NK-92 treated with Interleukin-12 subunit alpha and Interleukin-12 subunit beta, amount 100 ng/mL, for 24 hours (cell line): ENCODE data around the gene NCF2.

Experiments used
- DNase-seq: peaks from one replicate; lab custom pipeline; 2025; lab: John Stamatoyannopoulos, UW

NCF2 gene

DNA sequence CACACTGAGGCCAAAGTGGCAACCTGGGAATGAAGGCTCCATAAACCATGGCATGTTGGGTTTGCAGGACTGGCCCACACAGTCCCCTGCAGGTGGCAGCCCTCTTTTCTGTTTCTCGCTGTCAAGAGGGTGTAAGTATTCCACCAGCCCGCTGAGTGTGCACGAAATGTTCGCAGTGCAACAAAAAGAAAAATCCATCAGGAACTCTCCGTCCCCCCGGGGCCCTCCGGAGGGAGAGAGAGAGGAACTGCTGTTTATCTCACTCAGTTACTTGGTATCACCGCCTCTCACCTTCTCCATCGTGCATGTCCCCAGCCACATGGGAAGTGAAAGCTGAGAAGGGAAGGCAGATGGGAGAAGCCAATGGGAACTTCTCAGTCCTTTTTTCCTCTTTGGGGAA, 38.3 kb downstream of the NCF2 start:
- DNase-seq: no peak

GRCh38 chr1:183550915-183551314, 39.3 kb downstream of the NCF2 start:
- no peak for DNase-seq

DNA sequence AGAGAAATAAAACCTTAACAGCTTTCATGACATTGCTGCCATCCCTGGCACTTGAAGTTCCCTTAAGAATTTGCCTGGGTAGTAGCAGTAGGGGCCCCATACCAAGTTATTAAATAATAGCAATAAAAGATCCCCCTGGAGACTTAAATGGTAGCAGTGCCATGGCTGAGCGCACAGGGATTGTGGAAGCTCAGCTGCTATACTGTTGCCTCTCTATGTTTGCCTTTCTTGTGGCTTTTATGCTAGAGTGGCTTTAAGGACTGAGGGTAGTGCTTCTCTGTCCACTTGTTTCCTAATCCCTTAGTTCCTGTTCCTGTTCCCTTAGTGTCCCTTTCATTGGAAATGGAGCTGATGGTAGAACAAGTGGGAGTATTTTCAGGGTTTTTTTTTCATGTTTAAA, 42.1 kb downstream of the NCF2 start:
- no peak for DNase-seq

GRCh38 chr1:183546427-183546826, 43.8 kb downstream of the NCF2 start:
- DNase-seq: no peak

DNA sequence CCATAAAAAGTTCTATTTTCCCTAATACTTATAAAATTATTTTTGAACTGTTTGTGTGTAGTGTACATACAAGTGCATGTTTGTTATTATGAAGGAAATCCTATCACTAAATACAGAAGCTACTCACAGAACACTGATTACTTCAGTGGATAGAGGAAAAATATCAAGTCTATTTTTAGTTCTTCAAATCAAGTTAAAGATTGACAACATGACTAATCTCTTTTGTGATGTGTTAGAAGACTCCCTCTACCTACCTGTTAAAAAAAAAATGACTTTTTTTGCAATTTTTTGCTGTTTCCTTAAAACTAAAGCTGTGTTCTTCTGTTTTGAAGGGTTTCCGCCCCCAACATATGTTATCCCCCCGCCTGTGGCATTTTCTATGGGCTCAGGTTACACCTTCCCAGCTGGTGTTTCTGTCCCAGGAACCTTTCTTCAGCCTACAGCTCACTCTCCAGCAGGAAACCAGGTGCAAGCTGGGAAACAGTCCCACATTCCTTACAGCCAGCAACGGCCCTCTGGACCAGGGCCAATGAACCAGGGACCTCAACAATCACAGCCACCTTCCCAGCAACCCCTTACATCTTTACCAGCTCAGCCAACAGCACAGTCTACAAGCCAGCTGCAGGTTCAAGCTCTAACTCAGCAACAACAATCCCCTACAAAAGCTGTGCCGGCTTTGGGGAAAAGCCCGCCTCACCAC, 45.5 kb downstream of the NCF2 start:
- no peak for DNase-seq

DNA sequence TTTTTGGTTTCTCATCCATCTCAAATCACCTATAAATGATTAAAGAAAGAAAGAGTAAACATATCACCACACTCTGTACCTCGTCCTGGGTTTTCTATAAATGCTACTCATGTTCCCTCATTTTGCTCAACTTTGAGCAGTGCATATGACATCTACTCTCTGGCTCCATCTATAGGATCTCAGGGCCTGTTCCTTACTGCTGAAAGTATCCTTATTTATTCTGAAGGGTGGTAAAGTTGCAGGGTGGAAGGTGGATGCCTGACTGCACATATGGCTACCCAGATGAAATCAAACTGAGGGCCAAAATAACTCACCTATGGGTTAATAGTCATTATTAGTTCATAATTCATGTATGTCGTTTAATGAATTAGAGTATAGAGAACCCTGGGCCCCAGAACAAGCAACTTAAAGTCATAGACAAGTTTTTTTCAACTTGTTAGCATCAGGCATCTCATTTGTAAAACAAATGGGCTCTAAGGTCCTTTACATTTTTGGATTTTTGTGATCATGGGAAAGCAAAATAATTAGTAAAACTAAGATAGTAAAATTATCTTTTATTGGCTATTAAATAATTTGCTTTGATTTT, 46.5 kb downstream of the NCF2 start:
- no peak for DNase-seq

GRCh38 chr1:183537405-183537804, 52.9 kb downstream of the NCF2 start:
- no peak for DNase-seq

DNA sequence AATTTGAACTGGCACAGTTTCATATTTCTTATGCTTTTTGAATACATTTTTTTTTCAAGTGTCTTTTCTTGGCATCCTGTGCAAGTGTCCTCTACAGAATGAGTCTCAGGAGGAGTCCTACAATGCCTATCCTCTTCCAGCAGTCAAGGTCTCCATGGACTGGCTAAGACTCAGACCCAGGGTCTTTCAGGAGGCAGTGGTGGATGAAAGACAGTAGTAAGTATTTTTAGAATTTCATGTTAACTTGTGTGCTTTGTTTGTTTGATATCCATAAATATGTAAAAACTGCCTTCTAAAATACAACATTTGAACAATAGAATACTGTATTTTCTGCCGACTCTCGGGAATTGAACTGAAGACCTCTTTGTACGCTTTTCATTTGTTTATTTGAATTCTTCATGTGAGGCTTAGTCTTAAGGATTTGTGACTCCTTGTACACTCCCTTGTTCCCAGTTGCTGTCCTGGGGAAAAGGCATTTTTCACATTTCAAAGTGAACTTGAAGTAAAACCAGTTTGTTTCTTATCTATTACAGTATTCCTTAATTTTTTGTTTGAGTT, 56.6 kb downstream of the NCF2 start:
- no peak for DNase-seq

DNA sequence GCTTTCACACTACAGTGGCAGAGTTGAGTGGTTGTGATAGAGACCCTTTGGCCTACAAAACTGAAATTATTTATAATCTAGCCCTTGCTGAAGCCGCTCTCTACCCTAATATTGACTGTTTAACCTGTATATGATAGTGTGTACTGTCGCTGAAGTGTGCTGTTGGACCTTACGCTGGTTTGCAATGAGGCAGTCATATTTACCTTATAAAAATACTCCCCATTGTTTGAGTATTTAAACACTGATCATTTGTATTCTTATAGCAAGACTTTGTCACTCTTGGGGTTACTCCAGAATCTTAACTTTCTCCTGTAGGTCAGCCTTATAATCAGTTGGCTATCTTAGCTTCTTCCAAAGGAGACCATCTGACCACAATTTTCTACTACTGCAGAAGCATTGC, 61.7 kb downstream of the NCF2 start:
- no peak for DNase-seq

DNA sequence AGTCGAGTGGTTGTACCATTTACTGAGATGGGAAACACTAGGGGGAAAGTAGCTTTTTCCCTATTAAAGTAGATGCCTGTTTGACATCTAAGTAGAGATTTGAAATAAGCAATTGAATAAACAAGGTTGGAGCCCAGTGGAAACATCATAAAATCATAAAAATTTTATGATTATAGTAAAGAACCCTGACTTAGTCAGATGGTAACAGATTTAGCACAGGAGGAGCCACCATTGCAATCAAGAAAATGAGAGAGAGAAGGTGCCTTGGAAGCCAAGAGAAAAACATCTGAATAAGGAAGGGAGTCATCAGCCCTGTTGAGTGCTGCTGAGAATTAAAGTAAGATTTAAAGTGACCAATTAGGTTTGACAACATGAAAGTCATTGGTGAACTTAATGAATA, 68.2 kb downstream of the NCF2 start:
- DNase-seq: no peak

- no peak for DNase-seq
Observed at GRCh38 chr1:183520379-183520778, 69.9 kb downstream of the NCF2 start.

DNA sequence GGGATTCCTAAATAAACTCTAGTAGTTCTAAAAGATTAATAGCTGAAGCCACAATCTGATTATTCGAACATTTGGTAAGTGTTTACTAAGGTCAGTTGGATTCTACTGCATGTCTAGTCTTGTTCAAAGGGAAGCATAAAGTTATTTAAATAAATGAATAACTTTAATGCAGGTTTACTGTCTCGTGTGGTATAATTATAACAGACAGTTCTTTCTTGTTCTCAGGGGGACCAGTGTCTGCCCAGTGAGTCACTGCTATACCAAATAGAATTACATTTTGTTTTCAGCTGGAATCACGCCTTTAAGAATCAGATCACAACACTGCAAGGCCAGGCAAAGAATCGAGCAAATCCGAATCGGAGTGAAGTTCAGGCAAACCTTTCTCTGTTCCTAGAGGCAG, 72.9 kb downstream of the NCF2 start:
- no peak for DNase-seq

DNA sequence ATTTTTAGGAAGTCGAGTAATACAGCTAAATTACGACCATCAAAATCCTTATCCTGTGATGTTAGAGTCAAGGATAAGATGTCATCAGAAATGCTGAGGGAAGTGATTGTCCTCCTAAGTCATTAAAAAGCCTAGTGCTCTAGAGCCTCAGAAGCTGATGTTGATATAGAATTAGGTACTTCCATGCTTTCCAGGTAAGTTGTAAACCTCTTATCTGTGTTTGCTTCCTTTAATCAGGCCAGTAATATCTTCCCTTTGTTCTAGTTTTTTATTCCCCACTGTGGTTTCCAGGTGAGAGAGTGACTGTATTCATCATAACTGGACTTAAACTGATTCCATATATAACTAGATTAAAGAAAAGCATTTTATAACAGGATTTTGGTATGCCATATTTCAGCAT, 73.5 kb downstream of the NCF2 start:
- DNase-seq: no peak

GRCh38 chr1:183515002-183515689, 75.1 kb downstream of the NCF2 start:
- no peak for DNase-seq

GRCh38 chr1:183514235-183514634, 76.0 kb downstream of the NCF2 start:
- no peak for DNase-seq

DNA sequence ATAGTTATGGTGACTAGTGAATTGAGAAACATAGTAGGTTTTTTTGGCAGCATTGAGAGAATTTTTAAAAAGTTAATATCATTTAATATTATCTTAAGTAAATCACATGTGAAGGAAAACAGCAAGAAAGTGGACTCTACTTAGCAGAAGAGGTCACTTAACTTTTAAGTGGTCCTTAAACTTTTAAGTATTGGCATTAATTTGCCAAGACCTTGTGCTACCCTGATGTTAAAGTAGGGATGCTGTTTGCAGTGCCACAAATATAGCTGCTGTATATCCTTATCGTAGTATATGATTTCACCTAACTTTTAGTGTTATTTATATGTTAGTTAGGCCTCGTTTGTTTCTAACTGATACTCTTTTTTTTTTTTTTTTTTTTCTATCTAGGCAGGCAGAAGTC, 77.8 kb downstream of the NCF2 start:
- no peak for DNase-seq

DNA sequence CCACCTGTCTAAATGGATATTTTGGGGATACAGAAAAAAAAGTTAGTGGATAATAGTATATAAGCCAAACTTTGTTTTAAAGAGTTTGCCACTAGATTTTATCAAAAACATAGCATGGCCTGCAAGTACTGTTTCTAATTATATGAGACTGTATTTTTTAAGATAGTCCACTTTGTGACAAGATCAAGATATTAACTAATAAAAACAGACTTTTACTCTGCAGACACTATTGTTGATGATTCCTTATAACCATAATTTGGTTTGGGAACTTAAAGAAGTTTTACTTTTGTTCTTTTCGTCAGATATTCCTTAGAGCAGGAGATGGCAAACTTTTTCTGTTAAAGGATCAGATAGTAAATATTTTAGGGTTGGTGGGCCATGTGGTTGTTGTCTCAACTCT, 81.6 kb downstream of the NCF2 start:
- no peak for DNase-seq

- DNase-seq: no peak
Observed at GRCh38 chr1:183506561-183506960, 83.7 kb downstream of the NCF2 start.
